Adrenal gland (tissue), 5 donors: ENCODE results near the gene CSK.
A peak's percentile ranks its signal among the peaks of the same experiment; 100 is the strongest.

ENCODE experiments used
- POLR2A ChIP-seq, 2 donors: fragments of 450-650 bp; IDR thresholded peaks; one replicate each; pipeline ENCODE4 v1.6.1; 2017; ENCODE audit warnings: antibody characterized with exemption in 2 of 2, mild to moderate bottlenecking in 2 of 2, moderate library complexity in 1 of 2
- TF ChIP-seq, protein P1 (sequence below), 6 experiments: fragments of 450-650 bp in 4 of 6; fragments of 200-600 bp in 2 of 6; sonication (generic) in 1 of 6; IDR thresholded peaks; 1 replicate in 5 of 6; 2 replicates in 1 of 6; pipeline versions ENCODE4 v1.5.1 to v1.8.0; 2016 to 2021; ENCODE audit warnings: antibody characterized with exemption in 6 of 6, mild to moderate bottlenecking in 2 of 6, moderate library complexity in 1 of 6
- donor health status: DM: no; HTN: no; CAD: no.

DNA sequence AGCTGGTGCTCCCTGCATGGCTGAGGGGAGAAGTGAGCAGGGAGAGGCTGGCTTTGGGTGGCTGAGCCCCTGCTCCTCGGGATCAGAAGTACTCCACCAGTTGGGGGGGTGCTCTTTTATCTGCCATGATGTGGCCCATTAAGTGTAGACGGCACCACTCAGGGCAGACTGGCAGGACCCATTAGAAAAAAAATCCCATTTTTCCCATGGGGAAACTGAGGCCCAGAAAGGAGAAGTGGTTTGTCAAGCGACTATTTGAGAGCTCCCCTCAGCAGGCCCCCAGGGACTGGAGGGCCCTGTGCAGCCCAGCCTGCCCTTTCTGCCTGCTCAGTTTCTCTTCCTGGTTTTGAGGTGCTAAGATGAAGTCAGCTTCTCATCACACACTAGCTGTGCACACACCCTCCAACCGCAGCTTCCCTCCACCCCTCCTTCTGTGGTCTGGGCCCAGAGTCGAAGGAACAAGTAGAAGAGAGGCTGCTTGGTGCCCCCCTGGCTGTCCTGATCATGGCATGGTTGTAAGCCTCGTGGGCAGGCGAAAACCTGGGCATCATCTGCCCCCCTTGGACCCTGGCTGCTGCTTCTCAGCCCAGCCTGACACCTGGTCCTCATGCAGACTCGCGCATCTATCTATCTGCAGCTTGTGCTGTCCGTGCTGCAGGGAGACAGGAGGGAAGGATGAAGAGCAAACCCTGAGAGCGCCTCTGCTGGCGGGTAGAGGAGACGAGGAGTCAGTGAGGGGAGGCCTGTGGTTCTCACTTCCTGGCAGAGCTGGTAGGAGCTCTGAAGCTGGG, 5.6 kb downstream of the CSK start:
- TF ChIP-seq, protein P1, sequence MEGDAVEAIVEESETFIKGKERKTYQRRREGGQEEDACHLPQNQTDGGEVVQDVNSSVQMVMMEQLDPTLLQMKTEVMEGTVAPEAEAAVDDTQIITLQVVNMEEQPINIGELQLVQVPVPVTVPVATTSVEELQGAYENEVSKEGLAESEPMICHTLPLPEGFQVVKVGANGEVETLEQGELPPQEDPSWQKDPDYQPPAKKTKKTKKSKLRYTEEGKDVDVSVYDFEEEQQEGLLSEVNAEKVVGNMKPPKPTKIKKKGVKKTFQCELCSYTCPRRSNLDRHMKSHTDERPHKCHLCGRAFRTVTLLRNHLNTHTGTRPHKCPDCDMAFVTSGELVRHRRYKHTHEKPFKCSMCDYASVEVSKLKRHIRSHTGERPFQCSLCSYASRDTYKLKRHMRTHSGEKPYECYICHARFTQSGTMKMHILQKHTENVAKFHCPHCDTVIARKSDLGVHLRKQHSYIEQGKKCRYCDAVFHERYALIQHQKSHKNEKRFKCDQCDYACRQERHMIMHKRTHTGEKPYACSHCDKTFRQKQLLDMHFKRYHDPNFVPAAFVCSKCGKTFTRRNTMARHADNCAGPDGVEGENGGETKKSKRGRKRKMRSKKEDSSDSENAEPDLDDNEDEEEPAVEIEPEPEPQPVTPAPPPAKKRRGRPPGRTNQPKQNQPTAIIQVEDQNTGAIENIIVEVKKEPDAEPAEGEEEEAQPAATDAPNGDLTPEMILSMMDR (IDR thresholded peaks at IDR 0.05): peak in 4 of 6 experiments; percentile 23 to 38 (median 26)
- no peak for TF ChIP-seq POLR2A (IDR thresholded peaks at IDR 0.05)
